GM19397 (cell line): ENCODE data around the gene HK2.
"Not testable (repeated sequence)": the region's sequence is repeated elsewhere in the genome, so short reads cannot be mapped to it uniquely, and the experiment has no call there.

ENCODE experiments used
- ATAC-seq: cut with Tn5 transposase; IDR thresholded peaks from one replicate; pipeline ENCODE4 v1.9.1; 2021; ENCODE audit warnings: mild to moderate bottlenecking, moderate library complexity; ENCODE audit not compliant: unreplicated experiment

The HK2 gene

GRCh38 chr2:74833418-74834233 lies at the start of gene HK2:
HK2 (plus strand) TSS chr2:74834127; CDS start chr2:74834581, 454 bp downstream.
- ATAC-seq = peak; percentile 81

GRCh38 chr2:74789271-74789670 lies 44.7 kb upstream of the HK2 start:
- ATAC-seq = no peak

- ATAC-seq = no peak
Measured at GRCh38 chr2:74792282-74792681, 41.6 kb upstream of the HK2 start.

GRCh38 chr2:74794878-74795277 lies 39.0 kb upstream of the HK2 start:
- ATAC-seq = not testable (repeated sequence)

GRCh38 chr2:74806355-74806839 lies 27.5 kb upstream of the HK2 start:
- no peak for ATAC-seq

- ATAC-seq = no peak
Measured at GRCh38 chr2:74806920-74807319, 27.0 kb upstream of the HK2 start.

GRCh38 chr2:74812787-74813590 lies 20.9 kb upstream of the HK2 start:
- ATAC-seq = no peak

- ATAC-seq = no peak
Measured at GRCh38 chr2:74814102-74814501, 19.8 kb upstream of the HK2 start.

GRCh38 chr2:74815941-74816340 lies 18.0 kb upstream of the HK2 start:
- ATAC-seq = no peak

GRCh38 chr2:74816540-74817303 lies 17.2 kb upstream of the HK2 start:
- ATAC-seq = no peak

- no peak for ATAC-seq
Measured at GRCh38 chr2:74817304-74817675, 16.6 kb upstream of the HK2 start.

- no peak for ATAC-seq
Measured at GRCh38 chr2:74819702-74820101, 14.2 kb upstream of the HK2 start.

GRCh38 chr2:74821177-74822126 lies 12.5 kb upstream of the HK2 start:
- ATAC-seq = no peak

GRCh38 chr2:74822771-74823566 lies 11.0 kb upstream of the HK2 start:
- ATAC-seq = no peak

- ATAC-seq = no peak
Measured at GRCh38 chr2:74824679-74825078, 9.2 kb upstream of the HK2 start.

- ATAC-seq = no peak
Measured at GRCh38 chr2:74828543-74828942, 5.4 kb upstream of the HK2 start.

GRCh38 chr2:74831693-74832530 lies 2.0 kb upstream of the HK2 start:
- ATAC-seq = no peak

GRCh38 chr2:74834234-74834791 lies 386 bp downstream of the HK2 start:
- ATAC-seq = peak; percentile 8
